ENCODE results near the gene KCND2. TPM values are rescaled to one million over a fixed set of nuclear protein-coding genes. Genes with fewer than 3 reads are reported as not detected.

KCND2 gene
- total RNA-seq, 2 experiments from 2014 or later = not detected

- H2AFZ ChIP-seq (ENCODE audit: low read length) = peak overlapping the region; percentile 42; the same call in 1 of the 2 replicates
- BruUV-seq (replicated peaks) = no TSS peak
- H3K9me2 ChIP-seq (ENCODE audit: insufficient read depth, low read length) = no peaks in the 10 kb centered on the region
- H4K20me1 ChIP-seq (ENCODE audit: insufficient read depth, low read length) = no peaks in the 10 kb centered on the region
- no peak overlapping the region for H3K4me2 ChIP-seq (ENCODE audit: low read length)
- no peaks in the 10 kb centered on the region for H3K4me1 ChIP-seq (ENCODE audit: insufficient read depth, low read length, poor library complexity, severe bottlenecking)
- TF ChIP-seq CTCF (conservative IDR thresholded peaks at IDR 0.05; ENCODE audit: low read length) (no peak), EZH2phosphoT487 (IDR thresholded peaks at IDR 0.05; ENCODE audit: borderline replicate concordance, low read depth, low read length) (no peak)
- H3K36me3 ChIP-seq (ENCODE audit: insufficient read depth, low read length) = no peaks in the 10 kb centered on the region
- CTCF ChIA-PET (ENCODE audit: unreplicated experiment) = no interaction called here
- intact Hi-C loops (cut with micrococcal nuclease; ENCODE audit: unreplicated experiment) = no loop called here
- H3K9me3 ChIP-seq (ENCODE audit: low read length) = no peaks in the 10 kb centered on the region
- no peak overlapping the region for H3K4me3 ChIP-seq (ENCODE audit: low read depth, low read length, poor library complexity, severe bottlenecking)
- DNase-seq (ENCODE audit: low spot score) = peak; percentile 7
- POLR2A ChIA-PET = no interaction called here
- H3K79me2 ChIP-seq (ENCODE audit: insufficient read depth, low read depth, low read length) = no peaks in the 10 kb centered on the region
- H3K27ac ChIP-seq (ENCODE audit: low read depth, low read length, poor library complexity, severe bottlenecking) = no peak overlapping the region
Observed at GRCh38 chr7:120370954-120371353, 98.0 kb downstream of the KCND2 start.

- DNase-seq (ENCODE audit: low spot score) = no peak
- no peak overlapping the region for H3K4me2 ChIP-seq (ENCODE audit: low read length)
- no peaks in the 10 kb centered on the region for H3K36me3 ChIP-seq (ENCODE audit: insufficient read depth, low read length)
- intact Hi-C loops (cut with micrococcal nuclease; ENCODE audit: unreplicated experiment) = no loop called here
- H3K79me2 ChIP-seq (ENCODE audit: insufficient read depth, low read depth, low read length) = no peaks in the 10 kb centered on the region
- no peaks in the 10 kb centered on the region for H3K9me3 ChIP-seq (ENCODE audit: low read length)
- POLR2A ChIA-PET = interaction anchor here (0.6 to 1.0 kb wide), 2 partner anchors 11 to 12 kb away, joined by 3 read pairs; no protein-coding TSS in a partner anchor
- no peak overlapping the region for H2AFZ ChIP-seq (ENCODE audit: low read length)
- BruUV-seq (replicated peaks) = no TSS peak
- CTCF ChIA-PET (ENCODE audit: unreplicated experiment) = no interaction called here
- H4K20me1 ChIP-seq (ENCODE audit: insufficient read depth, low read length) = no peaks in the 10 kb centered on the region
- H3K4me1 ChIP-seq (ENCODE audit: insufficient read depth, low read length, poor library complexity, severe bottlenecking) = no peaks in the 10 kb centered on the region
- no peak for TF ChIP-seq EZH2phosphoT487 (IDR thresholded peaks at IDR 0.05; ENCODE audit: borderline replicate concordance, low read depth, low read length)
- TF ChIP-seq CTCF (conservative IDR thresholded peaks at IDR 0.05; ENCODE audit: low read length) = no peak
- no peak overlapping the region for H3K27ac ChIP-seq (ENCODE audit: low read depth, low read length, poor library complexity, severe bottlenecking)
- no peak overlapping the region for H3K4me3 ChIP-seq (ENCODE audit: low read depth, low read length, poor library complexity, severe bottlenecking)
- no peaks in the 10 kb centered on the region for H3K9me2 ChIP-seq (ENCODE audit: insufficient read depth, low read length)
Observed at GRCh38 chr7:120373174-120373573, 100.2 kb downstream of the KCND2 start.

- no peak for TF ChIP-seq CTCF (conservative IDR thresholded peaks at IDR 0.05; ENCODE audit: low read length)
- TF ChIP-seq EZH2phosphoT487 (IDR thresholded peaks at IDR 0.05; ENCODE audit: borderline replicate concordance, low read depth, low read length) = no peak
- H3K4me3 ChIP-seq (ENCODE audit: low read depth, low read length, poor library complexity, severe bottlenecking) = no peak overlapping the region
- ChIA-PET CTCF (ENCODE audit: unreplicated experiment) (no interaction called here), POLR2A (interaction anchor here (0.6 to 1.3 kb wide), 2 partner anchors 32 to 44 kb away, joined by 3 read pairs; no protein-coding TSS in a partner anchor)
- DNase-seq (ENCODE audit: low spot score) = no peak
- intact Hi-C loops (cut with micrococcal nuclease; ENCODE audit: unreplicated experiment) = no loop called here
- no peaks in the 10 kb centered on the region for H3K36me3 ChIP-seq (ENCODE audit: insufficient read depth, low read length)
- no peak overlapping the region for H3K4me2 ChIP-seq (ENCODE audit: low read length)
- H2AFZ ChIP-seq (ENCODE audit: low read length) = no peak overlapping the region
- H3K9me2 ChIP-seq (ENCODE audit: insufficient read depth, low read length) = no peaks in the 10 kb centered on the region
- no peaks in the 10 kb centered on the region for H3K79me2 ChIP-seq (ENCODE audit: insufficient read depth, low read depth, low read length)
- H3K9me3 ChIP-seq (ENCODE audit: low read length) = no peaks in the 10 kb centered on the region
- BruUV-seq (replicated peaks) = no TSS peak
- no peaks in the 10 kb centered on the region for H3K4me1 ChIP-seq (ENCODE audit: insufficient read depth, low read length, poor library complexity, severe bottlenecking)
- H3K27ac ChIP-seq (ENCODE audit: low read depth, low read length, poor library complexity, severe bottlenecking) = no peak overlapping the region
- no peaks in the 10 kb centered on the region for H4K20me1 ChIP-seq (ENCODE audit: insufficient read depth, low read length)
Observed at GRCh38 chr7:120394595-120394994, 121.6 kb downstream of the KCND2 start.
